ENCODE measurements around the gene EBI3.
"Not testable (repeated sequence)": the region's sequence is repeated elsewhere in the genome, so short reads cannot be mapped to it uniquely, and the experiment has no call there.

The EBI3 gene

DNA sequence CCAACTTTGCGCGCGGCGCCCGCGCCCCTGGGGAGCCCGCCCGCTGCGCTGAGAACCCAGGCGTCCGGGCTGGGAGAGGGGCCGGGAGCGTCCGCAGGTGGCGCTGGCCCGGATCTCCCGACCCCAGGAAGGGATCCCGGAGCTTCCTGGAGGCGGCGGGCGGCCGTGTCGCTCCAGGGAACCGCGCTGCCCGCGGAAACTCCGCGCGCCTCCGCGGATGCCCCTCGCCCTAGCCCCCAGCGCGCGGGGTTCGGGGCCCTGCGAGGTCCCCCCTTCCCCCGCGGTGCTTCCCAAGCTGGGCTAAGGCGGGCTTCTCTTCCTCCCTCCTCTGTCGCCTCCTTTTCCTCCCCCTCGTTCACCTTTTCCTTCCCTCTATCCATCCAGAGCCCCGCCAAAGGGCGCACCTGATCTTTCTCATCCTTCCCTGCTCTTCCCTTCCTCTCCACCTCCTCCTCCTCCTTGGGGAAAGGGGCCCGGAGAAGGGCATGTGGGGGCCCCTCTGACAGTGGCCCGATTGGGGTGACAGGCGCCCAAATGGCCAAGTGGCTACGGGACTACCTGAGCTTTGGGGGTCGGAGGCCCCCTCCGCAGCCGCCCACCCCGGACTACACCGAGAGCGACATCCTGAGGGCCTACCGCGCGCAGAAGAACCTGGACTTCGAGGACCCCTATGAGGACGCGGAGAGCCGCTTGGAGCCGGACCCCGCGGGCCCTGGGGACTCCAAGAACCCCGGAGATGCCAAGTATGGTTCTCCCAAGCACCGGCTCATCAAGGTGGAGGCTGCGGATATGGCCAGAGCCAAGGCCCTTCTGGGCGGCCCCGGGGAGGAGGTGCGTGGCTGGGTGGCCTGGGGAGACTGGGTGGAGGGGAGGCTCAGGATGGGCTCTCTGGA lies 50.5 kb downstream of the EBI3 start:
- no peak for DNase-seq

DNA sequence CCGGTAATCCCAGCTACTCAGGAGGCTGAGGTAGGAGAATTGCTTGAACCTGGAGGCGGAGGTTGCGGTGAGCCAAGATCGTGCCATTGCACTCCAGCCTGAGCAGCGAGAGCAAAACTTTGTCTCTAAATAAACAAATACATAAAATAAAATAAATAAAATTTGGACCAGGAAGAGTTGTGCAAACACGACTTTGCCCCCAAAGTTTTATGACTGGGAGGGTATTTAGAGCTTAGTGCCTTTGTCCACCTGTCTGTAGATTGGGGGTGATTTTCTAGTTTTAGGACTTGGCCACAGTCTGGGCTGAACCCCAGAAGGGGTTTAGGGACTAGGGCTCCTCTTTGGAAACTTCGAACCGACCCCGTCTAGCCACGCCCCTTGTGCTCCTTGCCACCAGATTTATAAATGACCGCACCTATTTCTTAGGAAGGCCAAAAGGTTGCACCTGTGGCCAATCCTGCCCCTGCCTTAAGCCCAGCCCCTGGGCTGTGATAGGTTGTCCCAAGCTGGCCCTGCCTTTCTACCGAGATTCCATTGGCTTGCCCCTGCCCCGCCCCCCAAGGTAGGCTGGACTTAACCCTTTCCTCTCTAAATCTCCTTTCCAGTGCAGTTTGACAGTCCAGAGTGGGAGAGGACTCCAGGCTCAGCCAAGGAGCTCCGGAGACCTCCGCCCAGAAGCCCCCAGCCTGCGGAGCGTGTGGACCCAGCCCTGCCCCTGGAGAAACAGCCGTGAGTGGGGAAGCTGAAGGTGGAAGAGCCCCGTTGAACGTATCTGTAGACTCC lies 55.0 kb downstream of the EBI3 start:
- peak in 1 of 2 donors; percentile 23 for DNase-seq

DNA sequence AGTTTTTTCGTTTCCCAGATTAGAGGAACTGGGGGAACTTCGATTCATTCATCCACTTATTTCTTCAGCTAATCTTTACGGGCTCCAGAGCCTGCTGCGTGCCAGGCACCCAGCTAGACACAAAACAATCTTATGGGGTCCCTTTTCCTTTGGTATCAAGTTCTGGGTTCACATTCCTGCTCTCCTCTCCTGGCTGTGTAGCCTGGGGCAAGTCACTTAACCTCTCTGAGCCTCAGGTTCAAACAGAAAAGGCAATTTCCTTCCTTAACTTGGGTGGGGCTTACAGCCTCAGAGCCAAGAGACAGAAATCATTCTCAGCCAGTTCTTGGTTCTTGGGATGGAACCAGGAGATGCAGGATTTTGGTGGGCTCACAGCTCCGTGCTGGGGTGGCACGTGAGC lies 55.7 kb downstream of the EBI3 start:
- DNase-seq, result no peak

DNA sequence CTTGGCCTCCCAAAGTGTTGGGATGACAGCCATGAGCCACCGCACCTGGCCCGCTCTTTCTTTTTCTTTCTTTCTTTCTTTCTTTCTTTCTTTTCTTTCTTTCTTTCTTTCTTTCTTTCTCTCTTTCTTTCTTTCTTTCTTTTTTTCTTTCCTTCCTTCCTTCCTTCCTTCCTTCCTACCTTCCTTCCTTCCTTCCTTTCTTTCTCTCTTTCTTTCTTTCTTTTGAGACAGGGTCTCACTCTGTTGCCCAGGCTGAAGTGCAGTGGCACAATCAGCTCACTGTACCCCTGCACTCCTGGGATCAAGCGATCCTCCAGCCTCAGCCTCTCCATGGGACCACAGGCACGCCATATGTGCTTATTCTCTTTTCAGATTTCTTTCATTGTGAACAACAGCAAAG lies 56.8 kb downstream of the EBI3 start:
- DNase-seq, result not testable (repeated sequence)

Measured in stimulated activated CD4-positive, alpha-beta T cell treated with anti-CD3 and anti-CD28 coated beads, Interleukin-2, amount 100 ng/mL, for 24 hours (primary cell).